Measurements from ENCODE around the gene ZIC5. TPM values are rescaled to one million over a fixed set of nuclear protein-coding genes. Genes with fewer than 3 reads are reported as not detected.
A peak's percentile ranks its signal among the peaks of the same experiment; 100 is the strongest.

Gene ZIC5
- total and polyA plus RNA-seq, 8 donors, result not detected

DNA sequence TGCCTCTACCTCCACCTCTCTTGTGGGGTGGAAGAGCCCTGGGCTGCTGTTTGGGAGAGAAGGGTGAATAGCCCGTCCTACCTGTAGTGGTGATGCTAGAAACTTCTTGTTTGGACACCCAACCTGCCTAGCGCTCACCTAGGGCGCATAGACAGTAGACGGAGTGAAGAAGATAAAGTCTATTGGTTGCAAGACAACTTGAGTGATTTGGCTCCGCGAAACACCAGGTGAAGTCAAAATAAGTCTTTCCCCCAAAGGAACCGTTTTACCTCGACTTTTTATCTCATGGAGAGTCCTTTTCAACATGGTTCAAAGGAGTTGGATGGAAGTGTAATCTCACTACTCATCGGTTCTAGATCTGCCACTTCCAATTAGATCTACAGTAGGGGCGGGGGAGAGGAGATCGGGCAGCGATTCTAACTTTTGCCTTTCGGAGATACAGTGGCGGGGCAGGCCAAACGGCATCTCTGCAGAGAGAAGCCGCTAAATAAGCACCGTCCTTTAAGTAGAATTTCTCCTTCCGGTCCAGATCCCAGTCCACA lies 694 bp upstream of the ZIC5 start:
- no peak for TF ChIP-seq POLR2AphosphoS5 (IDR thresholded peaks at IDR 0.05)
- no peak for TF ChIP-seq EP300 (IDR thresholded peaks at IDR 0.05)
- TF ChIP-seq, protein P1, sequence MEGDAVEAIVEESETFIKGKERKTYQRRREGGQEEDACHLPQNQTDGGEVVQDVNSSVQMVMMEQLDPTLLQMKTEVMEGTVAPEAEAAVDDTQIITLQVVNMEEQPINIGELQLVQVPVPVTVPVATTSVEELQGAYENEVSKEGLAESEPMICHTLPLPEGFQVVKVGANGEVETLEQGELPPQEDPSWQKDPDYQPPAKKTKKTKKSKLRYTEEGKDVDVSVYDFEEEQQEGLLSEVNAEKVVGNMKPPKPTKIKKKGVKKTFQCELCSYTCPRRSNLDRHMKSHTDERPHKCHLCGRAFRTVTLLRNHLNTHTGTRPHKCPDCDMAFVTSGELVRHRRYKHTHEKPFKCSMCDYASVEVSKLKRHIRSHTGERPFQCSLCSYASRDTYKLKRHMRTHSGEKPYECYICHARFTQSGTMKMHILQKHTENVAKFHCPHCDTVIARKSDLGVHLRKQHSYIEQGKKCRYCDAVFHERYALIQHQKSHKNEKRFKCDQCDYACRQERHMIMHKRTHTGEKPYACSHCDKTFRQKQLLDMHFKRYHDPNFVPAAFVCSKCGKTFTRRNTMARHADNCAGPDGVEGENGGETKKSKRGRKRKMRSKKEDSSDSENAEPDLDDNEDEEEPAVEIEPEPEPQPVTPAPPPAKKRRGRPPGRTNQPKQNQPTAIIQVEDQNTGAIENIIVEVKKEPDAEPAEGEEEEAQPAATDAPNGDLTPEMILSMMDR (IDR thresholded peaks at IDR 0.05), result no peak
- no peak for TF ChIP-seq POLR2A (IDR thresholded peaks at IDR 0.05)
- H3K4me1 ChIP-seq, result peaks cover 37 to 44% (median 38%) of the 10 kb centered on the region in 4 donors
- intact Hi-C loops (cut with DNase I; ENCODE audit: low total_unique reads), result no loop called here
- WGBS, 5 donors, result 14 to 19% (median 16%) methylated on average over 18 of the region's 18 CpGs
- peaks cover 0 to 51% (median 12%) of the 10 kb centered on the region in 4 donors for H3K9me3 ChIP-seq
- no peak for DNase-seq
- no peaks in the 10 kb centered on the region for H3K36me3 ChIP-seq
- peaks cover 69 to 100% (median 98%) of the 10 kb centered on the region in 3 donors for H3K27me3 ChIP-seq
- no peak overlapping the region for H3K27ac ChIP-seq
- H3K4me3 ChIP-seq, result no peak overlapping the region

DNA sequence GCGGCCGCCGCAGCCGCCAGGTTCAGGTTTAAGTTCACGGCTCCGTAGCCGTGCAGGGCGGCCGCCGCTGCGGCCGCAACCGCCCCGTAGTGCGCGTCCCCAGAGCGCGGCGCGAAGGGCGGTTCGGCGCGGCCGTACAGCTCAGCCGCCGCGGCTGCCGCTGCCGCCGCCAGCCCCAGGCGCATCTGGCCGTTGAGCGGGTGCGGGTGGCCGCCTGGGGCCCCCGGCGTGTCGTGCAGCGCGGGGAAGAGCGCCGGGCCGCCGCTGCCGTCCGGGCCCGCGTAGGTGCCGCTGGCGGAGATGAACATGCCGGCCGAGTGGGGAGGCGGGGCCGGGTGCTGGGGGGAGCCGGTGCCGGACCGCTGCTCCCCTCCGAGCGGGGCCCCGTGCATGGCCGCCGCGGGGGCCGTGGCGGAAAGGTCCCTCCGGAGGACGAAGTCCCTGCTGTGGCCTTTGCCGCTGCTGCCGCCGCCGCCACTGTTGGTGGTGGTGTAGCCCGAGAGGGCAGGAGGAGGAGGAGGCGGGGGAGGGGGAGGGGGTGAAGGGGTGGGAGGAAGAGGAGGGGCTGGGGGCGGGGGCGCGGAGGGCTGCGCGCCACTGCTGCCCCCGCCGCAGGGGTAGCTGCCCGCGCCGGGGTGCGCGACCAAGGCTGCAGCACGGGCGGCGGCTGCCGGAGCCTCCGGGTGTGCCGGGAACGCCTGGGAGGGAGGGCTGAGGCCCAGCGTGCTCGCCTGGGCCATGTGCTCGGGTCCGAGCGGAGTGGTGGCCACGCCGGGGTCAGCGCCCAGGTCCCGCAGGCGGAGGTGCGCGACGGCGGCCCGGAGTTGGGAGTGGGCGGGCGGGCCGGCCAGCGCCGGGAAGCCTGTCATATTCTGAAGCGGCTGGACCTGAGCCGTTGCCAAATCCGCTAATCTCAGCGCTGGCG lies 654 bp downstream of the ZIC5 start:
- no peak for DNase-seq
- intact Hi-C loops (cut with DNase I; ENCODE audit: low total_unique reads), result no loop called here
- Histone ChIP-seq H3K4me1 (peaks cover 37 to 44% (median 38%) of the 10 kb centered on the region in 4 donors), H3K27ac (no peak overlapping the region), H3K9me3 (peaks cover 0 to 50% (median 9%) of the 10 kb centered on the region in 4 donors), H3K36me3 (no peaks in the 10 kb centered on the region), H3K4me3 (peak overlapping the region; percentile 28 to 51 (median 36)), H3K27me3 (peaks cover 69 to 100% (median 98%) of the 10 kb centered on the region in 3 donors)
- TF ChIP-seq POLR2A (IDR thresholded peaks at IDR 0.05) (no peak), EP300 (IDR thresholded peaks at IDR 0.05) (no peak), POLR2AphosphoS5 (IDR thresholded peaks at IDR 0.05) (no peak)
- TF ChIP-seq, protein P1 (IDR thresholded peaks at IDR 0.05), result no peak
- WGBS, 5 donors, result 0 to 3% (median 1%) methylated on average over 8 to 116 of the region's 118 CpGs

DNA sequence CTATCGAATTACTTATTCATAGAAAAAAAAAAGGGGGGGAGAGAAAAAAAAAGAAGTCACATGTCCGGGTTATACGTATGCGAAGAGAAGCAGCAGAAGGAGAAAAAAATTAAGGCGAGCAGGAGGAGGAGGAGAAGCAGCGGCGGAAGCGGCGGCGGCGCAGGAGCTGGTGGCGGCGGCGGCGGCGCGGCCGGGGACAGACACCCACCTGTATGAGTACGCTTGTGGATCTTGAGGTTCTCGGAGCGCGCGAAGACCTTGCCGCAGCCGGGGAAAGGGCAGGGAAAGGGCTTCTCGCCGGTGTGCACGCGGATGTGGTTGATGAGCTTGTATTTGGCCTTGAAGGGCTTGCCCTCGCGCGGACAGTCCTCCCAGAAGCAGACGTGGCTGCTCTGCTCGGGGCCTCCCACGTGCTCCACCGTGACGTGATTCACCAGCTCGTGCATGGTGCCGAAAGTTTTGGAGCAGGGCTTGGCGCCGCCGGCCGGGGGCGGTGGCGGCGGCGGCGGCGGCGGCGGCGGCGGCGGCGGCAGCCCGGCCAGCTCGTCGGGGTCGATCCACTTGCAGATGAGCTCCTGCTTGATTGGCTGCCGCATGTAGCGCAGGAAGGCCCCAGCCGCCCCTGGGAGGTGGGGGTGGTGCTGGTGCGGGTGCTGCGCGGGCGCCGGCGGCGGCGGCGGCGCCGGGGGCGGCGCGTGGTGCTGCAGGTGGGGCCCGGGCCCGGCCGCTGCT lies 1.5 kb downstream of the ZIC5 start:
- TF ChIP-seq, protein P1 (IDR thresholded peaks at IDR 0.05), result no peak
- no peak for TF ChIP-seq POLR2A (IDR thresholded peaks at IDR 0.05)
- no peak for TF ChIP-seq EP300 (IDR thresholded peaks at IDR 0.05)
- TF ChIP-seq POLR2AphosphoS5 (IDR thresholded peaks at IDR 0.05), result no peak
- DNase-seq, result no peak
- WGBS, 5 donors, result 1 to 4% (median 2%) methylated on average over 42 to 78 of the region's 79 CpGs
- H3K27ac ChIP-seq, result no peak overlapping the region
- intact Hi-C loops (cut with DNase I; ENCODE audit: low total_unique reads), result no loop called here
- peaks cover 37 to 44% (median 38%) of the 10 kb centered on the region in 4 donors for H3K4me1 ChIP-seq
- H3K9me3 ChIP-seq, result peaks cover 0 to 42% (median 6%) of the 10 kb centered on the region in 4 donors
- H3K36me3 ChIP-seq, result no peaks in the 10 kb centered on the region
- peak overlapping the region; percentile 28 to 51 (median 36) for H3K4me3 ChIP-seq
- H3K27me3 ChIP-seq, result peaks cover 63 to 100% (median 97%) of the 10 kb centered on the region in 3 donors

DNA sequence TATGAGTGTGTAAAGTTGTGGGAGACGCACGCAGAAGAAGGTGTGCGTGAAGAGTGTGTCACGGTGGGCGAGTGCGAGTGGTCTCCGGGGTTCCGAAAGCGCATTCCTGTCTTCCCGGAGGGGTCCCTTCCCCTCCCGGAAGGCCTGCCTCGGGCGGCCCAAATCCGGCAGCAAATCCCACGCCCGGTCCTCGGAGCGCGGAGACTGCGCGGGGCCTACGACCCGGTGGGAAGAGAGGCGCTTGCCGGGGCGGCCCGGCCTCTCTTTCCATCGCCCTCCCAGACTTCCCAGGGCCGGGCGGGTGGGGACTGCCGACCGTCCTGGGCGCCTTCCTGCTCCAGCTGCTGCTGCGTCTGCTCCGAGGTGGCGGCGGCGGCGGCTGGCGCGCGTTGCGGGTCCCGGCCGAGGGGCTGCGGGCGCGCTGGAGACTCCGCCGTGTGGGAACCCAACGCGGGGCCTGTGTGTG lies 2.1 kb downstream of the ZIC5 start:
- Histone ChIP-seq H3K27ac (no peak overlapping the region), H3K9me3 (peaks cover 0 to 36% (median 5%) of the 10 kb centered on the region in 4 donors), H3K27me3 (peaks cover 57 to 100% (median 91%) of the 10 kb centered on the region in 3 donors), H3K36me3 (no peaks in the 10 kb centered on the region), H3K4me3 (peak overlapping the region; percentile 22 to 51 (median 31)), H3K4me1 (peaks cover 37 to 44% (median 38%) of the 10 kb centered on the region in 4 donors)
- intact Hi-C loops (cut with DNase I; ENCODE audit: low total_unique reads), result no loop called here
- 5 to 11% (median 7%) methylated on average over 28 to 52 of the region's 52 CpGs for WGBS, 5 donors
- DNase-seq, result no peak
- TF ChIP-seq, protein P1 (IDR thresholded peaks at IDR 0.05), result no peak
